ENCODE data around the gene TRIP13.
"Not testable (repeated sequence)": the region's sequence is repeated elsewhere in the genome, so short reads cannot be mapped to it uniquely, and the experiment has no call there.

Gene TRIP13

GRCh38 chr5:892394-893136, at the start of gene TRIP13, which contains the start of gene BRD9:
Gene TRIP13 (plus strand): TSS chr5:892884. CDS start chr5:892999, 115 bp downstream.
Gene BRD9 (minus strand): TSS chr5:892801. CDS start chr5:892657, 144 bp downstream.
- peaks cover 27 to 29% of the 10 kb centered on the region in 2 donors for H3K36me3 ChIP-seq (ENCODE audit: control insufficient read depth in 2 of 2, insufficient read depth in 2 of 2, low read length in 2 of 2)
- peak within 1 kb of the TSS; percentile 89 to 90 for H3K27ac ChIP-seq (ENCODE audit: low read depth in 2 of 2, low read length in 2 of 2)
- peak within 1 kb of the TSS; percentile 84 to 93 for H3K4me3 ChIP-seq (ENCODE audit: low read length in 2 of 2)
- H3K27me3 ChIP-seq (ENCODE audit: control insufficient read depth in 2 of 2, insufficient read depth in 2 of 2, low read length in 2 of 2) = no peaks in the 10 kb centered on the region
- H3K4me1 ChIP-seq (ENCODE audit: control insufficient read depth in 2 of 2, insufficient read depth in 2 of 2, low read length in 2 of 2) = peaks cover 12 to 14% of the 10 kb centered on the region in 2 donors
- no peaks in the 10 kb centered on the region for H3K9me3 ChIP-seq (ENCODE audit: control insufficient read depth in 2 of 2, low read length in 2 of 2)
- peak within 1 kb of the TSS; percentile 79 to 89 for H3K9ac ChIP-seq (ENCODE audit: low read depth in 1 of 2, low read length in 2 of 2)

- H3K9ac ChIP-seq (ENCODE audit: low read depth in 1 of 2, low read length in 2 of 2); H3K4me3 ChIP-seq (ENCODE audit: low read length in 2 of 2); H3K4me1 ChIP-seq (ENCODE audit: control insufficient read depth in 2 of 2, insufficient read depth in 2 of 2, low read length in 2 of 2); H3K27me3 ChIP-seq (ENCODE audit: control insufficient read depth in 2 of 2, insufficient read depth in 2 of 2, low read length in 2 of 2); H3K27ac ChIP-seq (ENCODE audit: low read depth in 2 of 2, low read length in 2 of 2); H3K36me3 ChIP-seq (ENCODE audit: control insufficient read depth in 2 of 2, insufficient read depth in 2 of 2, low read length in 2 of 2); H3K9me3 ChIP-seq (ENCODE audit: control insufficient read depth in 2 of 2, low read length in 2 of 2): not testable (repeated sequence)
These were observed 49.3 kb upstream of the TRIP13 start for GRCh38 chr5:843371-843770.

- H3K4me3 ChIP-seq (ENCODE audit: low read length in 2 of 2); H3K27me3 ChIP-seq (ENCODE audit: control insufficient read depth in 2 of 2, insufficient read depth in 2 of 2, low read length in 2 of 2); H3K9ac ChIP-seq (ENCODE audit: low read depth in 1 of 2, low read length in 2 of 2); H3K9me3 ChIP-seq (ENCODE audit: control insufficient read depth in 2 of 2, low read length in 2 of 2); H3K4me1 ChIP-seq (ENCODE audit: control insufficient read depth in 2 of 2, insufficient read depth in 2 of 2, low read length in 2 of 2); H3K36me3 ChIP-seq (ENCODE audit: control insufficient read depth in 2 of 2, insufficient read depth in 2 of 2, low read length in 2 of 2); H3K27ac ChIP-seq (ENCODE audit: low read depth in 2 of 2, low read length in 2 of 2): not testable (repeated sequence)
These were observed 48.8 kb upstream of the TRIP13 start for GRCh38 chr5:843926-844325.

- H3K36me3 ChIP-seq (ENCODE audit: control insufficient read depth in 2 of 2, insufficient read depth in 2 of 2, low read length in 2 of 2); H3K9me3 ChIP-seq (ENCODE audit: control insufficient read depth in 2 of 2, low read length in 2 of 2); H3K27ac ChIP-seq (ENCODE audit: low read depth in 2 of 2, low read length in 2 of 2); H3K9ac ChIP-seq (ENCODE audit: low read depth in 1 of 2, low read length in 2 of 2); H3K27me3 ChIP-seq (ENCODE audit: control insufficient read depth in 2 of 2, insufficient read depth in 2 of 2, low read length in 2 of 2); H3K4me1 ChIP-seq (ENCODE audit: control insufficient read depth in 2 of 2, insufficient read depth in 2 of 2, low read length in 2 of 2); H3K4me3 ChIP-seq (ENCODE audit: low read length in 2 of 2): not testable (repeated sequence)
These were observed 48.3 kb upstream of the TRIP13 start for GRCh38 chr5:844426-844825.

GRCh38 chr5:845031-845675, 47.5 kb upstream of the TRIP13 start:
- H3K27ac ChIP-seq (ENCODE audit: low read depth in 2 of 2, low read length in 2 of 2); H3K4me1 ChIP-seq (ENCODE audit: control insufficient read depth in 2 of 2, insufficient read depth in 2 of 2, low read length in 2 of 2); H3K9me3 ChIP-seq (ENCODE audit: control insufficient read depth in 2 of 2, low read length in 2 of 2); H3K27me3 ChIP-seq (ENCODE audit: control insufficient read depth in 2 of 2, insufficient read depth in 2 of 2, low read length in 2 of 2); H3K4me3 ChIP-seq (ENCODE audit: low read length in 2 of 2); H3K36me3 ChIP-seq (ENCODE audit: control insufficient read depth in 2 of 2, insufficient read depth in 2 of 2, low read length in 2 of 2); H3K9ac ChIP-seq (ENCODE audit: low read depth in 1 of 2, low read length in 2 of 2): not testable (repeated sequence)

- H3K9ac ChIP-seq (ENCODE audit: low read depth in 1 of 2, low read length in 2 of 2); H3K27ac ChIP-seq (ENCODE audit: low read depth in 2 of 2, low read length in 2 of 2); H3K4me1 ChIP-seq (ENCODE audit: control insufficient read depth in 2 of 2, insufficient read depth in 2 of 2, low read length in 2 of 2); H3K36me3 ChIP-seq (ENCODE audit: control insufficient read depth in 2 of 2, insufficient read depth in 2 of 2, low read length in 2 of 2); H3K27me3 ChIP-seq (ENCODE audit: control insufficient read depth in 2 of 2, insufficient read depth in 2 of 2, low read length in 2 of 2); H3K4me3 ChIP-seq (ENCODE audit: low read length in 2 of 2); H3K9me3 ChIP-seq (ENCODE audit: control insufficient read depth in 2 of 2, low read length in 2 of 2): not testable (repeated sequence)
These were observed 46.7 kb upstream of the TRIP13 start for GRCh38 chr5:845676-846601.

GRCh38 chr5:846602-847091, 46.0 kb upstream of the TRIP13 start:
- not testable (repeated sequence) for H3K27me3 ChIP-seq (ENCODE audit: control insufficient read depth in 2 of 2, insufficient read depth in 2 of 2, low read length in 2 of 2); H3K27ac ChIP-seq (ENCODE audit: low read depth in 2 of 2, low read length in 2 of 2); H3K9ac ChIP-seq (ENCODE audit: low read depth in 1 of 2, low read length in 2 of 2); H3K4me1 ChIP-seq (ENCODE audit: control insufficient read depth in 2 of 2, insufficient read depth in 2 of 2, low read length in 2 of 2); H3K4me3 ChIP-seq (ENCODE audit: low read length in 2 of 2); H3K36me3 ChIP-seq (ENCODE audit: control insufficient read depth in 2 of 2, insufficient read depth in 2 of 2, low read length in 2 of 2); H3K9me3 ChIP-seq (ENCODE audit: control insufficient read depth in 2 of 2, low read length in 2 of 2)

- not testable (repeated sequence) for H3K4me3 ChIP-seq (ENCODE audit: low read length in 2 of 2); H3K4me1 ChIP-seq (ENCODE audit: control insufficient read depth in 2 of 2, insufficient read depth in 2 of 2, low read length in 2 of 2); H3K36me3 ChIP-seq (ENCODE audit: control insufficient read depth in 2 of 2, insufficient read depth in 2 of 2, low read length in 2 of 2); H3K9me3 ChIP-seq (ENCODE audit: control insufficient read depth in 2 of 2, low read length in 2 of 2); H3K9ac ChIP-seq (ENCODE audit: low read depth in 1 of 2, low read length in 2 of 2); H3K27ac ChIP-seq (ENCODE audit: low read depth in 2 of 2, low read length in 2 of 2); H3K27me3 ChIP-seq (ENCODE audit: control insufficient read depth in 2 of 2, insufficient read depth in 2 of 2, low read length in 2 of 2)
These were observed 45.5 kb upstream of the TRIP13 start for GRCh38 chr5:847212-847611.

GRCh38 chr5:847736-848135, 44.9 kb upstream of the TRIP13 start:
- H3K4me3 ChIP-seq (ENCODE audit: low read length in 2 of 2); H3K9me3 ChIP-seq (ENCODE audit: control insufficient read depth in 2 of 2, low read length in 2 of 2); H3K4me1 ChIP-seq (ENCODE audit: control insufficient read depth in 2 of 2, insufficient read depth in 2 of 2, low read length in 2 of 2); H3K27me3 ChIP-seq (ENCODE audit: control insufficient read depth in 2 of 2, insufficient read depth in 2 of 2, low read length in 2 of 2); H3K27ac ChIP-seq (ENCODE audit: low read depth in 2 of 2, low read length in 2 of 2); H3K9ac ChIP-seq (ENCODE audit: low read depth in 1 of 2, low read length in 2 of 2); H3K36me3 ChIP-seq (ENCODE audit: control insufficient read depth in 2 of 2, insufficient read depth in 2 of 2, low read length in 2 of 2): not testable (repeated sequence)

GRCh38 chr5:848671-849111, 44.0 kb upstream of the TRIP13 start:
- H3K4me3 ChIP-seq (ENCODE audit: low read length in 2 of 2) = no peak overlapping the region
- H3K9me3 ChIP-seq (ENCODE audit: control insufficient read depth in 2 of 2, low read length in 2 of 2) = no peaks in the 10 kb centered on the region
- no peak overlapping the region for H3K27ac ChIP-seq (ENCODE audit: low read depth in 2 of 2, low read length in 2 of 2)
- H3K27me3 ChIP-seq (ENCODE audit: control insufficient read depth in 2 of 2, insufficient read depth in 2 of 2, low read length in 2 of 2) = peaks cover 6 to 10% of the 10 kb centered on the region in 2 donors
- H3K36me3 ChIP-seq (ENCODE audit: control insufficient read depth in 2 of 2, insufficient read depth in 2 of 2, low read length in 2 of 2) = no peaks in the 10 kb centered on the region
- H3K9ac ChIP-seq (ENCODE audit: low read depth in 1 of 2, low read length in 2 of 2) = no peak overlapping the region
- H3K4me1 ChIP-seq (ENCODE audit: control insufficient read depth in 2 of 2, insufficient read depth in 2 of 2, low read length in 2 of 2) = peaks cover 8 to 10% of the 10 kb centered on the region in 2 donors

Data from mucosa of rectum (tissue), 2 donors.